Nephron progenitor cell (in vitro differentiated cells): Measurements from ENCODE around the gene FANCD2OS.
A peak's percentile ranks its signal among the peaks of the same experiment; 100 is the strongest.
"Not testable (repeated sequence)": the region's sequence is repeated elsewhere in the genome, so short reads cannot be mapped to it uniquely, and the experiment has no call there.

ENCODE experiments used
- DNase-seq: peaks from one replicate; pipeline ENCODE4 v3.0.0; 2021
- H3K27ac Mint-ChIP-seq: 2 replicates; pipeline ENCODE4 v1.8.0; 2021; ENCODE audit warnings: mild to moderate bottlenecking, moderate library complexity, mixed read lengths
- H3K27me3 Mint-ChIP-seq: 2 replicates; pipeline ENCODE4 v1.8.0; 2021; ENCODE audit warnings: mild to moderate bottlenecking, low read depth, mixed read lengths; ENCODE audit not compliant: poor library complexity
- H3K36me3 Mint-ChIP-seq: 2 replicates; pipeline ENCODE4 v1.8.0; 2021; ENCODE audit warnings: low read depth, mixed read lengths
- H3K4me1 Mint-ChIP-seq: 2 replicates; pipeline ENCODE4 v1.8.0; 2021; ENCODE audit warnings: mixed read lengths
- H3K4me3 Mint-ChIP-seq: 2 replicates; pipeline ENCODE4 v1.8.0; 2021; ENCODE audit warnings: mild to moderate bottlenecking, moderate library complexity, mixed read lengths
- H3K9me3 Mint-ChIP-seq: 2 replicates; pipeline ENCODE4 v1.8.0; 2021; ENCODE audit warnings: mild to moderate bottlenecking, moderate library complexity, mixed read lengths
- TF ChIP-seq, protein P1 (sequence below): fragments of 200-600 bp; sonication (generic); IDR thresholded peaks from 2 replicates; pipeline ENCODE4 v1.5.0; 2021; ENCODE audit warnings: antibody characterized with exemption

The FANCD2OS gene

DNA sequence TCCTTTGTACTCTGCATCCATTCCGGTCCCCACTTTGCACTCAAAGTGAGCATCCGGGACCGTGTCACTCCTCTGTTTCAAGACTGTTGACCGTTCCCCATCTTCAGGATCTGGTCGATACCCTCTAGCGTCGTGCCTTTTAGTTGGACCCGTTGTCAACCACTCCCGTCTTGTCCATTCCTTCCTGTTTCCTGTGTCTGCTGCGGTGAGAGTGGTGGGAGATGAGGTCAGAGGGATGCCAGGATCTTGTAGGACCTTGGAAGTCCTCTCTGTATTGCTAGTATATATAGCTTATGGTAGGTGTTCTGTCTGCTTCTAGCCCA, 8.0 kb upstream of the FANCD2OS start:
- no peaks in the 10 kb centered on the region for H3K9me3 Mint-ChIP-seq
- peaks cover 21% of the 10 kb centered on the region for H3K4me1 Mint-ChIP-seq
- H3K4me3 Mint-ChIP-seq, result peak overlapping the region; percentile 100
- DNase-seq, result no peak
- H3K36me3 Mint-ChIP-seq, result peaks cover 16% of the 10 kb centered on the region
- peak overlapping the region; percentile 97 for H3K27ac Mint-ChIP-seq
- peaks cover 4% of the 10 kb centered on the region for H3K27me3 Mint-ChIP-seq
- TF ChIP-seq, protein P1, sequence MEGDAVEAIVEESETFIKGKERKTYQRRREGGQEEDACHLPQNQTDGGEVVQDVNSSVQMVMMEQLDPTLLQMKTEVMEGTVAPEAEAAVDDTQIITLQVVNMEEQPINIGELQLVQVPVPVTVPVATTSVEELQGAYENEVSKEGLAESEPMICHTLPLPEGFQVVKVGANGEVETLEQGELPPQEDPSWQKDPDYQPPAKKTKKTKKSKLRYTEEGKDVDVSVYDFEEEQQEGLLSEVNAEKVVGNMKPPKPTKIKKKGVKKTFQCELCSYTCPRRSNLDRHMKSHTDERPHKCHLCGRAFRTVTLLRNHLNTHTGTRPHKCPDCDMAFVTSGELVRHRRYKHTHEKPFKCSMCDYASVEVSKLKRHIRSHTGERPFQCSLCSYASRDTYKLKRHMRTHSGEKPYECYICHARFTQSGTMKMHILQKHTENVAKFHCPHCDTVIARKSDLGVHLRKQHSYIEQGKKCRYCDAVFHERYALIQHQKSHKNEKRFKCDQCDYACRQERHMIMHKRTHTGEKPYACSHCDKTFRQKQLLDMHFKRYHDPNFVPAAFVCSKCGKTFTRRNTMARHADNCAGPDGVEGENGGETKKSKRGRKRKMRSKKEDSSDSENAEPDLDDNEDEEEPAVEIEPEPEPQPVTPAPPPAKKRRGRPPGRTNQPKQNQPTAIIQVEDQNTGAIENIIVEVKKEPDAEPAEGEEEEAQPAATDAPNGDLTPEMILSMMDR, result no peak

DNA sequence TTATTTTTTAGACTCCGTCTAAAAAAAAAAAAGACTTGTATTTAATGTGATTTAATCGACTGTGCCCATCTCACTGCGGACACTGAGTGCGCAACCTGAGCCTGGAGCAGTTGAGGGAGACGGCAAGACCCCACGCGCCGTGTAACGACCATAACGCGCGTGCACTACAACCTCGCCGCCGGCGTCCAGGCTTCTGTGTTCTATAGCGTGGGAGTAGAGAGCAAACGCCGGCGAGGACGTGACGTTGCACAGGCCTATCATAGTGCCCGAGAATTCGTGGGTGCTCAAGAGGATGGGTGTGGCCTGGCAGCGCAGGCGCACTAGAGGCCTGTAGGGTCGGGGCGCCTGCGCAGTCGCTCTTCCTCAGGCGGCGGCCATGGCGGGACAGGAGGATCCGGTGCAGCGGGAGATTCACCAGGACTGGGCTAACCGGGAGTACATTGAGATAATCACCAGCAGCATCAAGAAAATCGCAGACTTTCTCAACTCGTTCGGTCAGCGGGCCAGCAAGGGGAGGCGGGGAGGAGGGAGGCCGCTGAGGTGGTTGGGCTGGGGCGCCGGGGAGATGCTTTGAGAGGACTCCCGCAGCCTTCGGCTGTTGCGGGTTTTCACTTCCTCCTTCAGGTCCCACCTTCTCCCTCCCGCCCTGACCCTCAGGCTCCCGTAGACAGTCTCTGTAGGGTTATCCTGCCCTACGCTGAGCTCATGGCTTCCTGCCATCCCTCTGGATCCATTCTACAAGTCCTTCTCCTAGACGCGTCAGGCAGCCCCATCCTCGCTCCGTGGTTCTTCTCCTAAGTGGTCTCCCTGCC, 7.5 kb upstream of the FANCD2OS start, which contains the start of gene BRK1:
Gene BRK1 (plus strand): TSS at position 350 of the 812 bp plus-strand sequence. CDS start 27 bp downstream, at position 377.
- H3K27ac Mint-ChIP-seq, result peak within 1 kb of the TSS; percentile 97
- H3K27me3 Mint-ChIP-seq, result peaks cover 4% of the 10 kb centered on the region
- peak within 1 kb of the TSS; percentile 100 for H3K4me3 Mint-ChIP-seq
- DNase-seq, result peak; percentile 87
- H3K9me3 Mint-ChIP-seq, result no peaks in the 10 kb centered on the region
- TF ChIP-seq, protein P1, result no peak
- peaks cover 21% of the 10 kb centered on the region for H3K4me1 Mint-ChIP-seq
- H3K36me3 Mint-ChIP-seq, result peaks cover 11% of the 10 kb centered on the region

- DNase-seq, result no peak
- Mint-ChIP-seq H3K27ac (no peak overlapping the region), H3K9me3 (no peaks in the 10 kb centered on the region), H3K4me3 (no peak overlapping the region), H3K36me3 (peaks cover 3% of the 10 kb centered on the region), H3K27me3 (peaks cover 2% of the 10 kb centered on the region), H3K4me1 (no peaks in the 10 kb centered on the region)
- TF ChIP-seq, protein P1, result no peak
Measured at GRCh38 chr3:10106919-10107318, 1.1 kb downstream of the FANCD2OS start.

GRCh38 chr3:10099041-10099440, 9.0 kb downstream of the FANCD2OS start:
- TF ChIP-seq, protein P1, result no peak
- H3K27ac Mint-ChIP-seq, result no peak overlapping the region
- H3K4me1 Mint-ChIP-seq, result no peaks in the 10 kb centered on the region
- H3K27me3 Mint-ChIP-seq, result no peaks in the 10 kb centered on the region
- H3K9me3 Mint-ChIP-seq, result no peaks in the 10 kb centered on the region
- H3K4me3 Mint-ChIP-seq, result no peak overlapping the region
- H3K36me3 Mint-ChIP-seq, result peaks cover 24% of the 10 kb centered on the region
- no peak for DNase-seq

- Mint-ChIP-seq H3K9me3 (no peaks in the 10 kb centered on the region), H3K36me3 (peaks cover 27% of the 10 kb centered on the region), H3K27me3 (no peaks in the 10 kb centered on the region), H3K4me1 (no peaks in the 10 kb centered on the region), H3K4me3 (no peak overlapping the region), H3K27ac (no peak overlapping the region)
- TF ChIP-seq, protein P1, result no peak
- no peak for DNase-seq
Measured at GRCh38 chr3:10093678-10094077, 14.4 kb downstream of the FANCD2OS start.

DNA sequence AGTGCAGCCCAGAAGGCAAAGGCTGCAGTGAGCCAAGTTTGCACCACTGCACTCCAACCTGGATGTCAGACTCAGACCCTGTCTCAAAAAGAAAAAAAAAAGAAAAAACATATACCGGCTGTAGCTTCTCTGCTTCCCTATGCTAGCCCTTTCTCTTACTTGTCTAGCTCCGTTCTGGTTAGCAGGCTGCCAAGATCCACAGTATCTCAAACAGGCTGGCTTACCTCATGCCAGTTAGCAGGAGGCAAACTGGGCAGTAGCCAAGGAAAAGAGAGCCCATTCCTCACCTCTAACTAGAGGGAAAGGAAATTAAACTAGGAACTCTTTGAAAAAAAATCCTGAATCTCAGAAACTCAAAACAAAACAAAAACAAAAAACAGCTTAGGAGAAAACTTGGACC, 16.7 kb downstream of the FANCD2OS start:
- DNase-seq, H3K27ac Mint-ChIP-seq, H3K27me3 Mint-ChIP-seq, H3K4me3 Mint-ChIP-seq, H3K4me1 Mint-ChIP-seq, H3K9me3 Mint-ChIP-seq: not testable (repeated sequence)
- peaks cover 41% of the 10 kb centered on the region for H3K36me3 Mint-ChIP-seq

DNA sequence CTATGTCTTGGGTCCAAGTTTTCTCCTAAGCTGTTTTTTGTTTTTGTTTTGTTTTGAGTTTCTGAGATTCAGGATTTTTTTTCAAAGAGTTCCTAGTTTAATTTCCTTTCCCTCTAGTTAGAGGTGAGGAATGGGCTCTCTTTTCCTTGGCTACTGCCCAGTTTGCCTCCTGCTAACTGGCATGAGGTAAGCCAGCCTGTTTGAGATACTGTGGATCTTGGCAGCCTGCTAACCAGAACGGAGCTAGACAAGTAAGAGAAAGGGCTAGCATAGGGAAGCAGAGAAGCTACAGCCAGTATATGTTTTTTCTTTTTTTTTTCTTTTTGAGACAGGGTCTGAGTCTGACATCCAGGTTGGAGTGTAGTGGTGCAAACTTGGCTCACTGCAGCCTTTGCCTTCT, 17.3 kb downstream of the FANCD2OS start:
- not testable (repeated sequence) for H3K27ac Mint-ChIP-seq, H3K4me1 Mint-ChIP-seq, H3K9me3 Mint-ChIP-seq, H3K27me3 Mint-ChIP-seq, H3K4me3 Mint-ChIP-seq, DNase-seq
- H3K36me3 Mint-ChIP-seq, result peaks cover 41% of the 10 kb centered on the region
